Loucy (cell line): ENCODE data around the gene RBM23.

Source experiments
- H2AFZ ChIP-seq: fragments of 200-600 bp; sonication (generic); 2 replicates; pipeline ENCODE4 v1.6.0; 2016; ENCODE audit warnings: antibody characterized with exemption, mild to moderate bottlenecking, low read length, moderate library complexity
- H3F3A ChIP-seq: fragments of 200-600 bp; 2 replicates; pipeline ENCODE4 v1.6.0; 2016; ENCODE audit warnings: antibody characterized with exemption, low read depth, mild to moderate bottlenecking
- H3K27me3 ChIP-seq: fragments of 200-600 bp; sonication (generic); 2 replicates; pipeline ENCODE4 v1.6.1; 2014; ENCODE audit warnings: low read length, mild to moderate bottlenecking; ENCODE audit not compliant: insufficient read depth, poor library complexity, severe bottlenecking
- H3K36me3 ChIP-seq: fragments of 200-600 bp; sonication (generic); 2 replicates; pipeline ENCODE4 v1.6.1; 2016; ENCODE audit warnings: low read length; ENCODE audit not compliant: insufficient read depth
- H3K4me1 ChIP-seq: fragments of 200-600 bp; sonication (generic); 2 replicates; pipeline ENCODE4 v1.5.1; 2014; ENCODE audit warnings: low read length, mild to moderate bottlenecking; ENCODE audit not compliant: insufficient read depth, poor library complexity, severe bottlenecking
- H3K4me2 ChIP-seq: fragments of 200-600 bp; sonication (generic); 2 replicates; pipeline ENCODE4 v1.6.0; 2014; ENCODE audit warnings: antibody characterized with exemption, low read length, low read depth, mild to moderate bottlenecking; ENCODE audit not compliant: poor library complexity, severe bottlenecking
- H3K4me3 ChIP-seq: fragments of 200-600 bp; sonication (generic); 2 replicates; pipeline ENCODE4 v1.5.1; 2014; ENCODE audit warnings: low read length, mild to moderate bottlenecking, mixed read lengths; ENCODE audit not compliant: poor library complexity, severe bottlenecking
- H3K79me2 ChIP-seq: fragments of 200-600 bp; sonication (generic); 2 replicates; pipeline ENCODE4 v1.6.1; 2014; ENCODE audit warnings: low read length; ENCODE audit not compliant: insufficient read depth
- H3K9ac ChIP-seq: fragments of 200-600 bp; sonication (generic); 2 replicates; pipeline ENCODE4 v1.6.0; 2014; ENCODE audit warnings: mild to moderate bottlenecking, low read depth, low read length, moderate library complexity; ENCODE audit not compliant: poor library complexity, severe bottlenecking
- H3K9me2 ChIP-seq: fragments of 200-600 bp; sonication (generic); replicated peaks from 2 replicates; pipeline ENCODE4 v1.6.1; 2016; ENCODE audit warnings: low read depth, low read length, mixed read lengths
- H3K9me3 ChIP-seq: fragments of 200-600 bp; sonication (generic); 2 replicates; pipeline ENCODE4 v1.6.1; 2014; ENCODE audit warnings: mild to moderate bottlenecking, antibody characterized with exemption, low read length, low read depth; ENCODE audit not compliant: insufficient read depth
- H4K20me1 ChIP-seq: fragments of 200-600 bp; sonication (generic); 2 replicates; pipeline ENCODE4 v1.6.0; 2014; ENCODE audit warnings: antibody characterized with exemption, low read length, mild to moderate bottlenecking; ENCODE audit not compliant: insufficient read depth, poor library complexity, severe bottlenecking
- EZH2phosphoT487 ChIP-seq: fragments of 200-600 bp; IDR thresholded peaks from 2 replicates; pipeline ENCODE4 v1.6.1; 2018; ENCODE audit warnings: antibody characterized with exemption, mild to moderate bottlenecking, moderate library complexity, borderline replicate concordance
- TF ChIP-seq, protein P1 (sequence below): fragments of 200-600 bp; sonication (generic); conservative IDR thresholded peaks from 2 replicates; pipeline ENCODE4 v1.5.1; 2014; ENCODE audit warnings: mild to moderate bottlenecking, antibody characterized with exemption, low read length

Gene RBM23

DNA sequence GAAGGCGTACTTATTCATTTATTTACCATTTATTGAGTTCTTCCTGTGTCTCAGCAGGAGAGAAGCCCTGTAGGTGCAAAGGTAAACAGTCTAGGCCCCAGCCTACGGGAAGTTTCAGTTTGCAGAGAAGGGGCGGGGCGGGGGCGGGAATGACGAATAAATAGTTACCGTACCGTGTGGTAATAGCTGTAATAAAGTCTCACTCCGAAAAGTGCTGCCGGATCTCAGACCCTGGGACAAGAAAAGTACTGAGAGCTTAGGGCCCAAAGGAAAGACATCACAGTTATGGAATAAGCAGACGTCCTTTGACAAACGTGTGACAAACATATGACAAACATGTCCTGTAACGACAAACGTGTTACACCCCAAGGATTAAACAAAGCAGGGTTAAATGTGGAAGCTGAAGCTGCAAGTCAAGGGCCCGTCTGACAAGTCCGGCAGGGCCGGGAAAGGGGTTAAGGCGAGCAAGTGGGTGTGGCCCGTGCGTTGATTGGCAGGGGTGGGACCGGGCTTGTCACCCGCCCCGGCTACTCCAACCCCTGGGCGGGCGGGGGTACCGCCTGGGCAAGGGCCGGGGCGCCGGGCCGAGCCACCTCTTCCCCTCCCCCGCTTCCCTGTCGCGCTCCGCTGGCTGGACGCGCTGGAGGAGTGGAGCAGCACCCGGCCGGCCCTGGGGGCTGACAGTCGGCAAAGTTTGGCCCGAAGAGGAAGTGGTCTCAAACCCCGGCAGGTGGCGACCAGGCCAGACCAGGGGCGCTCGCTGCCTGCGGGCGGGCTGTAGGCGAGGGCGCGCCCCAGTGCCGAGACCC lies 47.5 kb downstream of the RBM23 start, which contains the start of gene LRP10:
Gene LRP10 (plus strand): TSS at position 517 of the 809 bp plus-strand sequence. CDS start 564 bp downstream, outside the sequence.
- Histone ChIP-seq H2AFZ (peak within 1 kb of the TSS; percentile 83), H3K9ac (peak within 1 kb of the TSS; percentile 81)

DNA sequence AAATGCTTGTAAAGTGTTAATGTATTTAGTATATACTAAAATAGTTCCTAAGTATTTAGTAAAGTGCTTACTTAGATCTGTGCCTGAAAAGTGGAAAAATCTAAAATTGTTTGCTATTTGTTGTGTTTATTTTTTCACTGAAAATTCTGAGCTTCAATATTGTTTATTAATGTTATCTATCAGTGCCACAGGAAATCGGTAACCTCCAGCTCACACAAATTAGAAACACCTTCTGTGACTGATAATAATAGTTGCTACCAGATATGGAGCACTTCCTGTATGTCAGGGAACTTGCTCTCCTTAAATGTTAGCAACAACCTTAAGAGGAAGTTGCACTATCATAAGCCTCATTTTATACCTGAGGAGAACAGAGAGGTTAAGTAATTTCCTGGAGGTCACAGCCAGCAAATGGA lies 48.1 kb downstream of the RBM23 start:
- Histone ChIP-seq H3K9ac (peak overlapping the region; percentile 81), H3K79me2 (peaks cover 3% of the 10 kb centered on the region; the same call in 1 of the 2 replicates), H2AFZ (peak overlapping the region; percentile 83), H3K27me3 (no peaks in the 10 kb centered on the region), H3F3A (peaks cover 4% of the 10 kb centered on the region; the same call in 1 of the 2 replicates), H3K9me3 (no peaks in the 10 kb centered on the region), H3K4me1 (peaks cover 17% of the 10 kb centered on the region), H3K9me2 (no peaks in the 10 kb centered on the region), H3K4me3 (peak overlapping the region; percentile 83), H3K36me3 (peaks cover 8% of the 10 kb centered on the region; the same call in 1 of the 2 replicates), H3K4me2 (peak overlapping the region; percentile 69), H4K20me1 (no peaks in the 10 kb centered on the region)
- TF ChIP-seq EZH2phosphoT487: no peak
- TF ChIP-seq, protein P1, sequence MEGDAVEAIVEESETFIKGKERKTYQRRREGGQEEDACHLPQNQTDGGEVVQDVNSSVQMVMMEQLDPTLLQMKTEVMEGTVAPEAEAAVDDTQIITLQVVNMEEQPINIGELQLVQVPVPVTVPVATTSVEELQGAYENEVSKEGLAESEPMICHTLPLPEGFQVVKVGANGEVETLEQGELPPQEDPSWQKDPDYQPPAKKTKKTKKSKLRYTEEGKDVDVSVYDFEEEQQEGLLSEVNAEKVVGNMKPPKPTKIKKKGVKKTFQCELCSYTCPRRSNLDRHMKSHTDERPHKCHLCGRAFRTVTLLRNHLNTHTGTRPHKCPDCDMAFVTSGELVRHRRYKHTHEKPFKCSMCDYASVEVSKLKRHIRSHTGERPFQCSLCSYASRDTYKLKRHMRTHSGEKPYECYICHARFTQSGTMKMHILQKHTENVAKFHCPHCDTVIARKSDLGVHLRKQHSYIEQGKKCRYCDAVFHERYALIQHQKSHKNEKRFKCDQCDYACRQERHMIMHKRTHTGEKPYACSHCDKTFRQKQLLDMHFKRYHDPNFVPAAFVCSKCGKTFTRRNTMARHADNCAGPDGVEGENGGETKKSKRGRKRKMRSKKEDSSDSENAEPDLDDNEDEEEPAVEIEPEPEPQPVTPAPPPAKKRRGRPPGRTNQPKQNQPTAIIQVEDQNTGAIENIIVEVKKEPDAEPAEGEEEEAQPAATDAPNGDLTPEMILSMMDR: no peak

More for the DNA sequence above, 47.5 kb downstream of the RBM23 start, which contains the start of gene LRP10:
- TF ChIP-seq, protein P1: no peak
- TF ChIP-seq EZH2phosphoT487: no peak
- Histone ChIP-seq H3K9me2 (no peaks in the 10 kb centered on the region), H4K20me1 (no peaks in the 10 kb centered on the region), H3K27me3 (no peaks in the 10 kb centered on the region), H3K9me3 (no peaks in the 10 kb centered on the region), H3K4me3 (peak within 1 kb of the TSS; percentile 83), H3K36me3 (peaks cover 8% of the 10 kb centered on the region; the same call in 1 of the 2 replicates), H3K79me2 (peaks cover 3% of the 10 kb centered on the region; the same call in 1 of the 2 replicates), H3F3A (peaks cover 4% of the 10 kb centered on the region; the same call in 1 of the 2 replicates), H3K4me2 (peak within 1 kb of the TSS; percentile 69), H3K4me1 (peaks cover 14% of the 10 kb centered on the region)

DNA sequence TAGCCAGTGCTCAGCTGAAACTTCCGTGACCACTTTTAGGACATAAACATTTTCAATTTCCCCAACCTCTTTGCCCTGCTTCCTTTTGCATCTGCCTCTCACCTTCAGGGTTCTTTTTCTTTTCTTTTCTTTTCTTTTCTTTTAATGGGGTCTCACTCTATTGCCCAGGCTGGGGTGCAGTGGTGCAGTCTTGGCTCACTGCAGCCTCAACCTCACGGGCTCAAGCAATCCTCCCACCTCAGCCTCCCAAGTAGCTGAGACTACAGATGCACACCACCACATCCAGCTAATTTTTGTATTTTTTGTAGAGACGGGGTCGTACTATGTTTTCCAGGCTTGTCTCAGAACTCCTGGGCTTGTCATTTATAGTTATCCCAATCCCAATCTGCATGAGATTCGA lies 52.1 kb downstream of the RBM23 start:
- H3K4me1 ChIP-seq: peaks cover 18% of the 10 kb centered on the region
- no peaks in the 10 kb centered on the region for H3K9me3 ChIP-seq
- peaks cover 4% of the 10 kb centered on the region; the same call in 1 of the 2 replicates for H3F3A ChIP-seq
- no peaks in the 10 kb centered on the region for H3K9me2 ChIP-seq
- no peaks in the 10 kb centered on the region for H4K20me1 ChIP-seq
- no peak overlapping the region for H3K4me2 ChIP-seq
- no peaks in the 10 kb centered on the region for H3K36me3 ChIP-seq
- H3K4me3 ChIP-seq: no peak overlapping the region
- H3K79me2 ChIP-seq: no peaks in the 10 kb centered on the region
- peaks cover 10% of the 10 kb centered on the region for H3K27me3 ChIP-seq
- no peak overlapping the region for H3K9ac ChIP-seq
- no peak overlapping the region for H2AFZ ChIP-seq
- TF ChIP-seq, protein P1: no peak
- no peak for TF ChIP-seq EZH2phosphoT487
